Measurements from ENCODE around the gene TEKTIP1. TPM values are rescaled to one million over a fixed set of nuclear protein-coding genes. Genes with fewer than 3 reads are reported as not detected.

The TEKTIP1 gene
- total and polyA plus RNA-seq, 5 experiments from 2014 or later, result 0.45 to 12.5 (median 8.8) TPM; not detected in 2

DNA sequence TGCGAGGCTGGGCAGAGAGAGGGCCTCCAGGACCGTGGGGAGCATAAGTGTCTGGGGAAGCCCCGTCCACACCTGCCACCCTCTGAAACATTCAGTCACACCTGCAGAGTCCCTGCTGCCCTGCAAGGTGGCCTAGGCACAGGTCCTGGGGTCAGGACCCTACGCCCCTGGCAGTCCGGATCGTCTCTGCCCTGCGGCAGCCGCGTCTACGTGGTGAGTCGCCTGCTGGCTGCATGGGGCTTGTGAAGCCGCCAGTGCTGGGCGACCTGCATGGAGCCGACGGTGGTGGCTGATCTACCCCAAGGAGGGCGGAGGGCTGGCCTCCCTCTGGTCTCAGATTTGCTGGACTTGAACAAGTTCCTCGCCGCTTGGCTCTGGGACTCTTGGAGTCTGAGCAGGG is 19.8 kb upstream of the TEKTIP1 start:
- no peak for DNase-seq
- peak overlapping the region in 1 of 10 donors; percentile 19 for H3K27ac Mint-ChIP-seq

DNA sequence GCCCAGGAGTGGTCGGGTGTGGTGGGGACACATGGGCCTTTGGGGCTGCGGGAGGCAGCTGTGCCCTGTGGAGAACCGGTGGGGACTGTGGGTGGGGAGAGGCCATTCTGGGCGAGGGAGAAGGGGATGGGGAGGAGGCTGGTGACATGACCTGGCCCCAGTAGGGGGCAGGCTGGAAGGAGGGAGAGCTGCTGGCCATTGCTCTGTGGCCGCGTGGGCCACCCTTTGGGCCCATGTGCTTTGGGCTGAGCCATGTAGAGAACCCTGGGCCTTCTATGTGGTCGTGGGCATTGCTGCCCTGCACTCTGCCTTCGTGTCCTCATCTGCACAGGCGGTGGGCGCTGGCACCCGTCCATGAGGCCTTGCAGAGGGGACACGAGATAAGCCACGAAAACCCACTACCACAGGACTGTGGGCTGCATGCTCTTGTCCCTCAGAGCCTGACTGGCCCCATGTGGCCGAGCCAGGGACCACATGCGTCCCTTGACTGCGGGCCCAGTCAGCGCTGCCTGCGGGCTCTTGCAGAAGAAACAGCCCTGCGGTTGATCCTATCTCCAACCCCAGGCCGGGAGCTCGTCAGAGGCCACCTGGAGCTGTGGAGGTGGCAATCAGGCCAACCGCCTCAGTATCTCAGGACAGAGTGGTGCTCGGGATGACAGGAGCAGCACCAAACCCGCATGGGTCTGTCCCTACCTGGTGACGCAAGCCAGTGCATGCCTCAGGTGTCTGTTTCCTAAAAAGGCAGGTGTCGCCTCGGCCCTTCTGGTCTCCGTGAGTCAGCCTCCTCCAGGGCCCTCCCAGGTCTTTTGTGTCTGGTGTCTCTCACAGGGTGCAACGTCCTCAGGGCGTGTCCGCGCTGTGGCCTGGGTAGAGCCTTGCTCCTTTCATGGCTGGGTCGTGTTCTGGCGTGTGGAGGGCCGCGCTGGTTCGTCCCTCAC is 18.5 kb upstream of the TEKTIP1 start:
- no peak overlapping the region for H3K4me3 Mint-ChIP-seq

More for the DNA sequence above, 19.8 kb upstream of the TEKTIP1 start:
- ATAC-seq, result no peak
- POLR2A ChIA-PET, result no interaction called here
- no peaks in the 10 kb centered on the region for H3K27me3 Mint-ChIP-seq
- no peak overlapping the region for H3K4me3 Mint-ChIP-seq
- H3K4me1 Mint-ChIP-seq, result peaks cover 18 to 47% (median 40%) of the 10 kb centered on the region in 4 donors
- no peaks in the 10 kb centered on the region for H3K9me3 Mint-ChIP-seq
- peaks cover 0 to 27% (median 0%) of the 10 kb centered on the region in 3 donors for H3K36me3 Mint-ChIP-seq

DNA sequence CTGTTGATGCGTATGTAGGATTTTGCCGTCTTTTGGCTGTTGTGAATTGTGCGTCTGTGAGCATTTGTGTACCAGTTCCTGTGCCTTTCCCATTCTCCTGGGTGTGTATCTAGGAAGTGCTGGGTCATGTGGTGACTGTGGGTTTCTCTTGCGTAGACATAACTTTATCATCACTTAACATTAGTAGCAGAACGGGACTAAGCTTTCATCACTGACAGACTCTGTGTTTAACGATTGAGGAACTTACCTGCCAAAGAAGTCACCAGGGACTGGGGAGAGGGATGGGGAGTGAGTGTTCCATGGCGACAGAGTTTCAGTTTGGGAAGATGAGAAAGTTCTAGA is 17.9 kb upstream of the TEKTIP1 start:
- no peak for DNase-seq
- Mint-ChIP-seq H3K9me3 (no peaks in the 10 kb centered on the region), H3K36me3 (peaks cover 0 to 34% (median 0%) of the 10 kb centered on the region in 3 donors), H3K4me3 (peak overlapping the region in 1 of 10 donors; percentile 8), H3K27ac (peak overlapping the region in 2 of 10 donors; percentile 11 to 46), H3K4me1 (peaks cover 11 to 31% (median 23%) of the 10 kb centered on the region in 4 donors), H3K27me3 (no peaks in the 10 kb centered on the region)
- ATAC-seq, result no peak
- POLR2A ChIA-PET, result interaction anchor here (0.6 to 0.7 kb wide), 2 partner anchors 309 to 821 kb away, joined by 3 read pairs; no protein-coding TSS in a partner anchor

More for the DNA sequence above, 18.5 kb upstream of the TEKTIP1 start:
- Mint-ChIP-seq H3K4me1 (peaks cover 13 to 36% (median 30%) of the 10 kb centered on the region in 4 donors), H3K27me3 (no peaks in the 10 kb centered on the region), H3K36me3 (peaks cover 0 to 34% (median 0%) of the 10 kb centered on the region in 3 donors), H3K9me3 (no peaks in the 10 kb centered on the region), H3K27ac (no peak overlapping the region)
- ATAC-seq, result no peak
- POLR2A ChIA-PET, result interaction anchor here (0.7 kb wide), 1 partner anchor 822 kb away, joined by 3 read pairs; no protein-coding TSS in a partner anchor
- no peak for DNase-seq

DNA sequence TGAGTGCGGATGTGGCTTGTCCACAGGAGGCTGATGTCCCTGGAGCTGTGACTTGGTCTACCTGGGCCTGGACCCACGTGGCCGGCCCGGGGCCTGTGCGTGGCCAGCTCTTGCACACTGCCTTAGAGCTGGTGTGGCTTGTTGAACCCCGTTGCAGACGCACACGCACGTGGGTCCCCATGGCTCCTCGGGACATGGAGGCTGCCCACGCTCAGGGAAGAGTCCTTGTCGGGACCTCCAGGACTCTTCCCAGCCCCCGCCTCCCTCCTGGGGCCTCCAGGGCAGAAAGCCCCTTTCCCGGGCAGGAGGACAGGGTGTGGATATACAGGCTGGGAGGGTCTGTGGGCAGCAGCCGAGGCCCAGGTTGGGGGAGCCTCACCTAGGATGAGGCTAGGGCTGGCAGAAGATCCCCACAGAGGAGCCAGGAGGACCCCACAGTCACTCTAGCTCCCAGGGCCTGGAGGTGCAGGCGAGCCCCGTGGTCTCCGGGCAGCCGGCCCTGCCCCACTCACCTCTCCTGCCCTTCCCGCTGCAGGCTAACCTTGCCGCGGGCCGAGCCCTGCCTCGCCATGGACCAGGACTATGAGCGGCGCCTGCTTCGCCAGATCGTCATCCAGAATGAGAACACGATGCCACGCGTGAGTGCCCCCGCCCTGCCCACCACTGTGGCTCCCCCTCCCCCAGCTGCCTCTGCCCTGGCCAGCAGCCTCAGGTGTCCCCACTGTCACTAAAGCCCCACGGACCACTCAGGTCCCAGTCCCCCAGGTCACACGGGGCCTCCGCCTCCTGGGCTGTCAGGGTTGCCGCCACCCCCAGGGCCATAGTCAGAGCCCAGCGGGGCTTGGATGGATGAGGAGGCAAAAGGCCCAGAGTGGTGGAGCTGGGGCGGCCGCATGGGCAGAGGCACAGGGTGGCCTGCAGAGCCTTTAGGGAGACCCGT is 16.3 kb upstream of the TEKTIP1 start:
- peaks cover 6 to 17% (median 12%) of the 10 kb centered on the region in 4 donors for H3K4me1 Mint-ChIP-seq
- H3K36me3 Mint-ChIP-seq, result peaks cover 0 to 40% (median 2%) of the 10 kb centered on the region in 3 donors
- no peak overlapping the region for H3K27ac Mint-ChIP-seq
- DNase-seq (no peak), ATAC-seq (no peak)
- H3K27me3 Mint-ChIP-seq, result no peaks in the 10 kb centered on the region
- no peaks in the 10 kb centered on the region for H3K9me3 Mint-ChIP-seq
- POLR2A ChIA-PET, result interaction anchor here (0.5 kb wide), 1 partner anchor 1694 kb away, joined by 3 read pairs; no protein-coding TSS in a partner anchor
- H3K4me3 Mint-ChIP-seq, result no peak overlapping the region

DNA sequence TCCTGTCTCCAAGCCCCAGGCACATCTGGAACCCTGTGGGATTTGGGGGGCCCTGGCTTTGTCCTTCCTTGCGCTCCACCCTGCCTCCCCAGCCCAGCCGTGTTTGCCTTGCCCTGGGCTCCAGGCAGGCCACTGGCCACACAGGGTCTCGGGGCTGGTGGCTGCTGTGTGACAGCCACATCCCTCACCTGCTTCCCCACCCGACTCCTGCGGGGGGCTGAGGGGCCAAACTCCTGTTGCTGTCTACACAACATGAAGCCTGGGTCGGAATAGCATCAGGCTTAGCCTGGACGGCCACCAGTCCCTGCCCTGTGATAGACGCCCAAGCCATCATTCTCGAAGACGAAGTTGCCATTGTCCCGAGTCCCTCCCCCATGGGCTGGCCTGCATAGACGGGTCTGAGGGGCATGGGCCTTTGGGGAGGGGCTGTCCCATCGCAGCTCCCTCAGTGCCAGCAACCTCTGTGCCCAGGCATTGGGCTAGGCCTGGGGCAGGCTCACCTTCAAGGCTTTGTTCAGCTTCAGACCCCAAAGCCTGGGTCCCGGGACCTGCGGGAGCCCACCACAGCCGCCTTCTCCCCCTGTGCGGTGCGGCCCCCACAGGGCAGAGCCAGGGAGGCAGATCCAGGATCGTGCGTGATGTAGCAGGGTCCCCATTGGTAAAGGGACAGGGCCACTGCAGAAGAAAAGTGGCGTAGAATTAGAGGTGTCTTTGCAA is 15.5 kb upstream of the TEKTIP1 start:
- POLR2A ChIA-PET, result no interaction called here
- DNase-seq (no peak), ATAC-seq (no peak)
- Mint-ChIP-seq H3K9me3 (no peaks in the 10 kb centered on the region), H3K27me3 (no peaks in the 10 kb centered on the region), H3K36me3 (peaks cover 0 to 40% (median 2%) of the 10 kb centered on the region in 3 donors), H3K27ac (no peak overlapping the region), H3K4me1 (peaks cover 6 to 13% (median 9%) of the 10 kb centered on the region in 4 donors), H3K4me3 (no peak overlapping the region)

DNA sequence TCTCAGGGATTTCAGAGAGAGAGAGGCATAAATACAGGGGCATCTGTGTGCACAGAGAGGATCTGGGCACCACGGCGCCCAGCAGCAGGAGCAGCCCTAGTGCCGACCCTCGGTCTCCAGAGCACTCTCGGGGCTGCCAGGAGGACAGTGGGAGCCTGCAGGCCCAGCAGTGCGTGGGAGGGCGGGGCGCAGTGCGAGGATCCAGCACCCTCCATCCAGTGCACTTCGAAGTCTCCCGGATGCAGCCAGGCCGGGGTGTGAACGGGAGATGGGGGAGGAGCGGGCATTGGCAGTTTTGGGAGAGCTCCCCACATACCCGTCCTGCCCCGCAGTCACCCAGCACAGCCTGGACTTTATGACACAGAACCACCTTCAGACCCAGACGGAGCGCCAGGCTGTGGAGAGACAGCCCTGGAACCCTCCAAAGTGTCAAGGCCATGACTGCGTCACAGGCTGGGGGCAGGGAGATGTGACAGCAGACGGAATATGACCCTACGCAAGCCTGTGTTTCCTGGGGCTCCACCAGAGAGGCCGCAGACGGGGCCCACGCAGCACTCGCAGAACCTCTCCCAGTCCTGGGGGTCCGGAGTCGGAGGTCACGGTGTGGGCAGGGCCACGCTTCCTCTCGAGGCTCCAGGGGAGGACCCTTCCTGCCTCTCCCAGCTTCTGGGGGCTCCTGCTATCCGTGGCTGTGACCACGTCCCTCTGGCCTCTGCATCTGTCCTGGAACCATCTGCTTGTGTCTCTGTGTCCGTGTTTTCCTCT is 14.7 kb upstream of the TEKTIP1 start:
- H3K27ac Mint-ChIP-seq, result no peak overlapping the region
- H3K36me3 Mint-ChIP-seq, result peaks cover 0 to 40% (median 2%) of the 10 kb centered on the region in 3 donors
- DNase-seq (no peak), ATAC-seq (no peak)
- H3K9me3 Mint-ChIP-seq, result no peaks in the 10 kb centered on the region
- H3K27me3 Mint-ChIP-seq, result no peaks in the 10 kb centered on the region
- POLR2A ChIA-PET, result interaction anchor here (0.6 kb wide), 1 partner anchor 28 kb away, joined by 4 read pairs; no protein-coding TSS in a partner anchor
- peaks cover 6 to 13% (median 9%) of the 10 kb centered on the region in 4 donors for H3K4me1 Mint-ChIP-seq
- no peak overlapping the region for H3K4me3 Mint-ChIP-seq

DNA sequence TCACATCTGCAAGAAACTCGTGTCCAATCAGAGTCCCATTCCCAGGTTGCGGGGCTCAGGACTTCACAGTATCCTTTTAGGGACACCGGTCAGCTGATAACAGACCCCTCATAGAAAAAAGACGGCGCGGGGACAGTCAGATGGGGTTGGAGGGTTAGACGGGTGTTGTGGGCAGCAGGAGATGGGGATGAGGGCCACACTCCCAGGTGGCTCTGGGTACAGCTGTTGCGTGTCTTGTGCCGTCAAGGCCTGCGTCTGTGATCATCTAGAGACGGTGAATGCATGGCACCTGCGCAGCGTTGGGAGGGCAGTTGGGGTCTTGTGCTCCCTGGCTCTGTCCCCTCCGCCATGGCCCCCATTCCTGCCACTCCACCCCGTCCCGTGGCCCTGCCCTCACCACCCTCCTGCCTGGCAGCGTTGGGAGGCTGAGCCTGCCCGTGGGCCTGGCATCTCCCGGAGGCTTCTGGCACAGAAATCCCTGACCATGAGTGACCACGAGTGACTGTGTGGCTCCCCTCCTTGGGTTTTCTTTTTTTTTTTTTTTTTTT is 14.0 kb upstream of the TEKTIP1 start:
- DNase-seq (no peak), ATAC-seq (no peak)
- Mint-ChIP-seq H3K4me1 (peaks cover 2 to 10% (median 7%) of the 10 kb centered on the region in 4 donors), H3K4me3 (no peak overlapping the region), H3K9me3 (no peaks in the 10 kb centered on the region), H3K36me3 (peaks cover 0 to 37% (median 2%) of the 10 kb centered on the region in 3 donors), H3K27me3 (no peaks in the 10 kb centered on the region), H3K27ac (peak overlapping the region in 1 of 10 donors; percentile 83)
- POLR2A ChIA-PET, result interaction anchor here (0.6 kb wide), 1 partner anchor 28 kb away, joined by 4 read pairs; no protein-coding TSS in a partner anchor

DNA sequence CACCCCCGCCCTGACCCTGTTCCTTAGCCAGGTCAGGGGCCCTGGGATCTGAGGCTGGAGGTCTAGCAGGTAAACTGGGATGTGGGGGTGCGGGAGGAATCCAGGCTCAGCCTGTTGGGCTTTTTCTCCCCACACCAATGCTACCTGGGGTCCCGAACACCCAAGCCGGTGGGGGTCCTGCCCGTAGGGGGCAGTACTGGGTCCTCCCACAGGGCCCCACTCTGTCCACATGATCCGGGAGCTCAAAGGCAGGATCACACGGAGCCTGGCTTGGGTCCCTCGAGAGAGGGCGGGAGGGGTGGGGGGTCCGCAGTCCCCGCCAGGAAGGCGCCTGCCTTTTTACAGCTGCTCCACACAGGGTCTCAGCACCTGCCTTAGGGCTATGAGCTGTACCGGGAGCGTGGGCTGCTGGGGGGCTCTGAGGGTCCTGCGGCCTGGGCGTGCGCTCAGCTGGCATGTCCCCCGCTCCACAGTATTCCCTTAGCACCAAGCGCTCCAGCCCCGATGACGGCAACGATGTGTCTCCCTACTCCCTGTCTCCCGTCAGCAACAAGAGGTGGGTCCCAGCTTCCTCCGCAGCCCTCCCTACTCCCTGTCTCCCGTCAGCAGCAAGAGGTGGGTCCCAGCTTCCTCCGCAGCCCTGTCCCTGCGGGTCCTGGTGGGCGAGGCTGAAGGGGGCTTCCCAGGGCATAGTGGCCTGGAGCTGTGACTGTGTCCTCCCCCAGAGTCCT is 12.3 kb upstream of the TEKTIP1 start:
- ATAC-seq (no peak), DNase-seq (peak in 1 of 10 donors; percentile 62)
- Mint-ChIP-seq H3K27me3 (no peaks in the 10 kb centered on the region), H3K27ac (peak overlapping the region in 1 of 10 donors; percentile 5), H3K4me3 (no peak overlapping the region), H3K9me3 (no peaks in the 10 kb centered on the region), H3K4me1 (peaks cover 0 to 4% (median 0%) of the 10 kb centered on the region in 4 donors), H3K36me3 (peaks cover 0 to 30% (median 2%) of the 10 kb centered on the region in 3 donors)
- POLR2A ChIA-PET, result interaction anchor here (1.0 to 1.6 kb wide), 2 partner anchors 11 to 14 kb away, joined by 3 to 4 read pairs; no protein-coding TSS in a partner anchor

DNA sequence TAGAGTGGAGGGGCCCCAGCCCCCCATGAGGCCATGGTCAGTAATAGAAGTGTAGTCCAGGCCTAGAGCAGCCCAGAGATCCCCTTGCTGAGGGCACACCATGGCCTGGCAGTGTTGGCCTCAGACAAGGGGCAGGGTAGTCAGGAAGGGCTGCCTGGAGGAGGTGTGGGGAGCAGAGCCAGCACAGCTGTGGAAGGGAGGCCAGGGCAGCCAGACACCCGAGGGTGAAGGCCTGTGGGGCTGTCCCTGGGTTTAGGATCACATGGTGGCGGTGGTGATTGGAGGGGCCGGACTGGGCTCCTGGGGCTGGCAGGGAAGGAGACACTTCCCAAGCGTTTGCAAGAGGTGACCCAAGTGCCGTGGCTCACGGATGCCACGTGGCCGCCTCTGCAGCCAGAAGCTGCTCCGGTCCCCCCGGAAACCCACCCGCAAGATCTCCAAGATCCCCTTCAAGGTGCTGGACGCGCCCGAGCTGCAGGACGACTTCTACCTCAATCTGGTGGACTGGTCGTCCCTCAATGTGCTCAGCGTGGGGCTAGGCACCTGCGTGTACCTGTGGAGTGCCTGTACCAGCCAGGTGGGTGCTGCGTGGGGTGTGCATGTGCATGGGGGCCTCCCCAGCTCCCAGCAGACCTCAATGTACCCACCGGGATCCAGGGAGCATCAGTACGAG is 11.6 kb upstream of the TEKTIP1 start:
- Mint-ChIP-seq H3K36me3 (peaks cover 0 to 27% (median 2%) of the 10 kb centered on the region in 3 donors), H3K27me3 (no peaks in the 10 kb centered on the region), H3K27ac (peak overlapping the region in 1 of 10 donors; percentile 46), H3K4me3 (no peak overlapping the region), H3K4me1 (peaks cover 0 to 2% (median 0%) of the 10 kb centered on the region in 4 donors), H3K9me3 (no peaks in the 10 kb centered on the region)
- DNase-seq (no peak), ATAC-seq (no peak)
- POLR2A ChIA-PET, result interaction anchor here (0.6 to 1.6 kb wide), 3 partner anchors 10 to 342 kb away, joined by 3 to 4 read pairs (median 3); no protein-coding TSS in a partner anchor

DNA sequence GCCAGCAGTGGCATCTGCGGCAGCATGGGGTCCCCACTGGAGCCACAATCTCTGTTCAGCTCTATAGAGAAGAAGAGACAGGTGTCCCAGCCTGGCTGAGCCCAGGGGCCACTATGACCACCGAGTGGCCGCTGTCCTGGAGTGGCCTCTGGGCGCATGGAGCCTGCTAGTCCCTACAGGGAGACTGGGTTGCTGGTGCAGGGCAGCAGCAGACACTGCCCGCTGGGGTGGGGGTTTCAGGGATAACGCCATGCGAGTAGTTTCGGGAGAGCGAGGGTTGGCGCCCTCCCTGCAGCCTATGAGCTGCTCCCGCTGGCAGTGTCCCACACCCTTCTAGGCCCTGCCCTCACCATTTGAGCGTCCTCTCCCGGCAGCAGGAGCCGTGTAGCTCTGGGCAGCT is 10.9 kb upstream of the TEKTIP1 start:
- ATAC-seq, result no peak
- Mint-ChIP-seq H3K4me3 (no peak overlapping the region), H3K27me3 (no peaks in the 10 kb centered on the region), H3K4me1 (peaks cover 0 to 2% (median 0%) of the 10 kb centered on the region in 4 donors), H3K9me3 (no peaks in the 10 kb centered on the region), H3K36me3 (peaks cover 0 to 31% (median 2%) of the 10 kb centered on the region in 3 donors), H3K27ac (no peak overlapping the region)
- DNase-seq, result no peak
- POLR2A ChIA-PET, result interaction anchor here (0.6 to 1.6 kb wide), 2 partner anchors 12 to 343 kb away, joined by 3 read pairs; no protein-coding TSS in a partner anchor
